CD4-positive, alpha-beta T cell (primary cell): ENCODE measurements around the gene GRIK1. TPM values are rescaled to one million over a fixed set of nuclear protein-coding genes. Genes with fewer than 3 reads are reported as not detected.

Experiments used
- ATAC-seq: fragments of 200-7000 bp; cut with Tn5 transposase; one replicate; pipeline ENCODE4 v1.10.0; 2022; ENCODE audit warnings: mild to moderate bottlenecking; ENCODE audit not compliant: poor library complexity
- CTCF ChIA-PET: fragments of 350-600 bp; sonication (Branson Sonifier 250); formaldehyde crosslinking; loops from one replicate; lab custom pipeline; 2021; ENCODE audit warnings: antibody characterized with exemption, inconsistent platforms; lab: Charles Lee
- POLR2A ChIA-PET: fragments of 350-600 bp; sonication (Branson Sonifier 250); formaldehyde crosslinking; loops from one replicate; lab custom pipeline; 2021; ENCODE audit warnings: antibody characterized with exemption, inconsistent platforms; lab: Charles Lee
- DNase-seq, 14 experiments: peaks; one replicate each; pipeline ENCODE4 v3.0.0-alpha.2; 2013 to 2020; ENCODE audit warnings: mixed read lengths in 2 of 14
- H3K27ac ChIP-seq, 2 donors: one replicate each; pipeline versions ENCODE4 v1.5.1 to v1.7.0; 2013; ENCODE audit warnings: low read length in 2 of 2, low read depth in 1 of 2, mild to moderate bottlenecking in 1 of 2
- H3K27me3 ChIP-seq, 2 experiments: 1 replicate in 1 of 2; 2 replicates in 1 of 2; pipeline versions ENCODE4 v1.6.1 to v1.7.0; 2013; ENCODE audit warnings: low read length in 2 of 2, control low read depth in 1 of 2, mild to moderate bottlenecking in 1 of 2, moderate library complexity in 1 of 2; ENCODE audit not compliant: insufficient read depth in 2 of 2, control insufficient read depth in 1 of 2
- H3K36me3 ChIP-seq: one replicate; pipeline ENCODE4 v1.6.1; 2013; ENCODE audit warnings: low read length, control low read depth; ENCODE audit not compliant: insufficient read depth
- H3K4me1 ChIP-seq: one replicate; pipeline ENCODE4 v1.6.1; 2013; ENCODE audit warnings: low read length, control low read depth; ENCODE audit not compliant: insufficient read depth
- H3K4me3 ChIP-seq: one replicate; pipeline ENCODE4 v1.5.1; 2013; ENCODE audit warnings: mild to moderate bottlenecking, low read length, moderate library complexity
- H3K9me3 ChIP-seq, 2 experiments: 1 replicate in 1 of 2; 2 replicates in 1 of 2; pipeline versions ENCODE4 v1.6.1 to v1.7.0; 2013; ENCODE audit warnings: low read length in 2 of 2, mild to moderate bottlenecking in 2 of 2, control low read depth in 1 of 2, moderate library complexity in 1 of 2; ENCODE audit not compliant: control insufficient read depth in 1 of 2, insufficient read depth in 1 of 2
- H3K27ac Mint-ChIP-seq: one replicate; pipeline ENCODE4 v1.8.0; 2020; ENCODE audit warnings: mixed read lengths
- H3K27me3 Mint-ChIP-seq: one replicate; pipeline ENCODE4 v1.8.0; 2021; ENCODE audit warnings: mixed read lengths
- H3K36me3 Mint-ChIP-seq: one replicate; pipeline ENCODE4 v1.8.0; 2021; ENCODE audit warnings: low read depth, mixed read lengths
- H3K4me1 Mint-ChIP-seq: one replicate; pipeline ENCODE4 v1.8.0; 2021; ENCODE audit warnings: low read depth, mixed read lengths
- H3K4me3 Mint-ChIP-seq: one replicate; pipeline ENCODE4 v1.8.0; 2020; ENCODE audit warnings: mild to moderate bottlenecking, mixed read lengths
- H3K9me3 Mint-ChIP-seq: one replicate; pipeline ENCODE4 v1.8.0; 2020; ENCODE audit warnings: mixed read lengths
- CTCF ChIP-seq: fragments of 200-600 bp; IDR thresholded peaks from one replicate; pipeline ENCODE4 v1.8.0; 2022; ENCODE audit warnings: antibody characterized with exemption, mild to moderate bottlenecking
- intact Hi-C, 2 experiments: fragments of 100-400 bp; cut with DNase I in 1 of 2; cut with micrococcal nuclease in 1 of 2; formaldehyde crosslinking; loops; one replicate each; pipeline versions ENCODE4 v1.15.1 to v1.9.0; 2023 to 2025; cut with DNase I, micrococcal nuclease
- total RNA-seq, 174 experiments: library from RNA in 2 of 174; stranded (reverse) in 2 of 174; gene quantifications; one replicate each; pipeline ENCODE4 v1.2.3 and lab custom pipeline; 2021 to 2026

Gene GRIK1
- total RNA-seq, 2 experiments from 2014 or later: not detected

GRCh38 chr21:29825936-29826335, 113.9 kb downstream of the GRIK1 start:
- ATAC-seq: no peak
- no peak overlapping the region for H3K27ac ChIP-seq

GRCh38 chr21:29825345-29825744, 114.5 kb downstream of the GRIK1 start:
- no peak for TF ChIP-seq CTCF
- Histone ChIP-seq H3K9me3 (no peaks in the 10 kb centered on the region), H3K4me3 (no peak overlapping the region), H3K36me3 (no peaks in the 10 kb centered on the region), H3K27ac (no peak overlapping the region), H3K27me3 (no peaks in the 10 kb centered on the region), H3K4me1 (no peaks in the 10 kb centered on the region)
- intact Hi-C loops: no loop called here
- no peaks in the 10 kb centered on the region for H3K4me1 Mint-ChIP-seq
- ATAC-seq: no peak
- H3K9me3 Mint-ChIP-seq: peaks cover 5% of the 10 kb centered on the region
- no peak for DNase-seq
- peaks cover 22% of the 10 kb centered on the region for H3K27me3 Mint-ChIP-seq
- H3K36me3 Mint-ChIP-seq: no peaks in the 10 kb centered on the region
- H3K4me3 Mint-ChIP-seq: no peak overlapping the region
- ChIA-PET CTCF (no interaction called here), POLR2A (no interaction called here)
- no peak overlapping the region for H3K27ac Mint-ChIP-seq

More at GRCh38 chr21:29825936-29826335, 113.9 kb downstream of the GRIK1 start:
- ChIA-PET CTCF (no interaction called here), POLR2A (no interaction called here)
- Histone ChIP-seq H3K4me3 (no peak overlapping the region), H3K36me3 (no peaks in the 10 kb centered on the region), H3K27me3 (no peaks in the 10 kb centered on the region), H3K9me3 (no peaks in the 10 kb centered on the region), H3K4me1 (no peaks in the 10 kb centered on the region)
- no peak for TF ChIP-seq CTCF
- Mint-ChIP-seq H3K4me1 (no peaks in the 10 kb centered on the region), H3K4me3 (no peak overlapping the region), H3K36me3 (no peaks in the 10 kb centered on the region), H3K27me3 (peaks cover 24% of the 10 kb centered on the region), H3K27ac (no peak overlapping the region), H3K9me3 (peaks cover 5% of the 10 kb centered on the region)
- no peak for DNase-seq
- intact Hi-C loops: no loop called here

- Histone ChIP-seq H3K4me3 (no peak overlapping the region), H3K4me1 (no peaks in the 10 kb centered on the region), H3K27me3 (no peaks in the 10 kb centered on the region), H3K9me3 (no peaks in the 10 kb centered on the region), H3K36me3 (no peaks in the 10 kb centered on the region), H3K27ac (no peak overlapping the region)
- intact Hi-C loops: no loop called here
- DNase-seq (no peak), ATAC-seq (no peak)
- ChIA-PET CTCF (no interaction called here), POLR2A (no interaction called here)
- Mint-ChIP-seq H3K27ac (no peak overlapping the region), H3K9me3 (no peaks in the 10 kb centered on the region), H3K4me3 (no peak overlapping the region), H3K36me3 (no peaks in the 10 kb centered on the region), H3K4me1 (no peaks in the 10 kb centered on the region), H3K27me3 (peaks cover 9% of the 10 kb centered on the region)
- TF ChIP-seq CTCF: no peak
Measured at GRCh38 chr21:29822064-29822463, 117.7 kb downstream of the GRIK1 start.
